IMR-90 (cell line): ENCODE data around the gene ARID4A. TPM values are rescaled to one million over a fixed set of nuclear protein-coding genes. Genes with fewer than 3 reads are reported as not detected.

Experiments
- ATAC-seq: fragments of 200-7000 bp; cut with Tn5 transposase; 2 replicates; pipeline ENCODE4 v1.9.1; 2020; ENCODE audit warnings: low read depth, mild to moderate bottlenecking, moderate library complexity
- BruUV-seq: library from RNA; stranded (reverse); fragments of 400-500 nt; replicated peaks from 2 replicates; lab custom pipeline; 2021; lab: Mats Ljungman, UMichigan
- CTCF ChIA-PET: fragments of 300-600 bp; formaldehyde crosslinking; extraction: SDS; loops from one replicate; lab custom pipeline; 2021; ENCODE audit warnings: antibody characterized with exemption; lab: Yijun Ruan, JAX
- POLR2A ChIA-PET: fragments of 300-600 bp; sonication (Branson Sonifier 250); formaldehyde crosslinking; loops from one replicate; lab custom pipeline; 2022; ENCODE audit warnings: antibody characterized with exemption; ENCODE audit not compliant: unreplicated experiment; lab: Charles Lee
- DNase-seq: peaks from one replicate; pipeline ENCODE4 v3.0.0; 2013
- H2AFZ ChIP-seq: replicated peaks from 2 replicates; pipeline ENCODE3; 2013; ENCODE audit warnings: low read length, mild to moderate bottlenecking; ENCODE audit not compliant: poor library complexity
- H2AK5ac ChIP-seq: 2 replicates; pipeline ENCODE4 v1.6.1; 2013; ENCODE audit warnings: low read depth, low read length, inconsistent platforms
- H2AK9ac ChIP-seq: replicated peaks from 2 replicates; pipeline ENCODE3; 2013; ENCODE audit warnings: mild to moderate bottlenecking, low read depth, low read length, moderate library complexity; ENCODE audit not compliant: poor library complexity
- H2BK120ac ChIP-seq: 2 replicates; pipeline ENCODE4 v1.6.1; 2013; ENCODE audit warnings: low read depth, low read length, inconsistent platforms
- H2BK15ac ChIP-seq: 3 replicates; pipeline ENCODE4 v1.6.1; 2013; ENCODE audit warnings: low read depth, low read length, inconsistent platforms
- H2BK20ac ChIP-seq: 2 replicates; pipeline ENCODE4 v1.6.1; 2013; ENCODE audit warnings: low read depth, mild to moderate bottlenecking, inconsistent platforms, low read length, moderate library complexity
- H2BK5ac ChIP-seq: 2 replicates; pipeline ENCODE4 v1.6.1; 2013; ENCODE audit warnings: mild to moderate bottlenecking, low read depth, low read length, inconsistent platforms; ENCODE audit not compliant: poor library complexity, severe bottlenecking
- H3K14ac ChIP-seq: replicated peaks from 2 replicates; pipeline ENCODE4 v1.6.1; 2013; ENCODE audit warnings: low read depth, low read length, inconsistent platforms
- H3K18ac ChIP-seq: 2 replicates; pipeline ENCODE4 v1.6.1; 2013; ENCODE audit warnings: low read depth, low read length, control low read depth
- H3K23ac ChIP-seq: 2 replicates; pipeline ENCODE4 v1.6.1; 2013; ENCODE audit warnings: low read depth, low read length, inconsistent platforms
- H3K27ac ChIP-seq: 2 replicates; pipeline ENCODE4 v1.5.1; 2013; ENCODE audit warnings: mild to moderate bottlenecking, control low read depth, low read length; ENCODE audit not compliant: insufficient read depth
- H3K27me3 ChIP-seq: 2 replicates; pipeline ENCODE4 v1.6.1; 2013; ENCODE audit warnings: low read length; ENCODE audit not compliant: control insufficient read depth, insufficient read depth
- H3K36me3 ChIP-seq: 2 replicates; pipeline ENCODE4 v1.6.1; 2013; ENCODE audit warnings: low read length, mixed read lengths; ENCODE audit not compliant: control insufficient read depth, insufficient read depth
- H3K4ac ChIP-seq: 2 replicates; pipeline ENCODE4 v1.6.1; 2013; ENCODE audit warnings: low read depth, low read length, inconsistent platforms
- H3K4me1 ChIP-seq: 2 replicates; pipeline ENCODE4 v1.6.1; 2013; ENCODE audit warnings: low read length, mixed read lengths; ENCODE audit not compliant: control insufficient read depth, insufficient read depth
- H3K4me2 ChIP-seq: 2 replicates; pipeline ENCODE4 v1.6.1; 2013; ENCODE audit warnings: low read depth, mild to moderate bottlenecking, control low read depth, low read length, moderate library complexity
- H3K4me3 ChIP-seq: 2 replicates; pipeline ENCODE4 v1.5.1; 2013; ENCODE audit warnings: low read depth, mild to moderate bottlenecking, control low read depth, low read length, moderate library complexity; ENCODE audit not compliant: insufficient read depth
- H3K56ac ChIP-seq: 2 replicates; pipeline ENCODE4 v1.6.1; 2013; ENCODE audit warnings: low read length, inconsistent platforms; ENCODE audit not compliant: insufficient read depth; ENCODE audit errors: extremely low read depth
- H3K79me1 ChIP-seq, 2 experiments: 2 replicates each; pipeline ENCODE4 v1.6.1; 2013; ENCODE audit warnings: low read length in 2 of 2, inconsistent platforms in 1 of 2, low read depth in 1 of 2
- H3K9ac ChIP-seq: 2 replicates; pipeline ENCODE4 v1.6.1; 2013; ENCODE audit warnings: low read depth, low read length, control low read depth
- H3K9me1 ChIP-seq: 2 replicates; pipeline ENCODE4 v1.6.1; 2013; ENCODE audit warnings: low read length, inconsistent platforms; ENCODE audit not compliant: insufficient read depth
- H3K9me3 ChIP-seq: 2 replicates; pipeline ENCODE4 v1.6.1; 2013; ENCODE audit warnings: low read length; ENCODE audit not compliant: control insufficient read depth, insufficient read depth
- H4K20me1 ChIP-seq: 2 replicates; pipeline ENCODE4 v1.6.1; 2013; ENCODE audit warnings: low read length, inconsistent platforms; ENCODE audit not compliant: insufficient read depth
- H4K5ac ChIP-seq: 2 replicates; pipeline ENCODE4 v1.6.1; 2013; ENCODE audit warnings: mild to moderate bottlenecking, low read depth, low read length, control low read depth
- H4K8ac ChIP-seq, 2 experiments: 2 replicates each; pipeline ENCODE4 v1.6.1; 2013; ENCODE audit warnings: low read depth in 2 of 2, low read length in 2 of 2, control low read depth in 1 of 2, inconsistent platforms in 1 of 2
- H4K91ac ChIP-seq: 2 replicates; pipeline ENCODE4 v1.6.1; 2013; ENCODE audit warnings: low read depth, low read length, inconsistent platforms; ENCODE audit not compliant: insufficient read depth
- BHLHE40 ChIP-seq: fragments of 150-350 bp; IDR thresholded peaks from 2 replicates; pipeline ENCODE4 v1.6.1; 2016; ENCODE audit warnings: mild to moderate bottlenecking, low read depth, low read length
- CEBPB ChIP-seq: IDR thresholded peaks from 2 replicates; pipeline ENCODE4 v1.6.1; 2012; ENCODE audit warnings: low read depth, low read length, improper control_type of control experiment
- CHD1 ChIP-seq: IDR thresholded peaks from 2 replicates; pipeline ENCODE4 v1.6.1; 2012; ENCODE audit warnings: low read depth, low read length, improper control_type of control experiment
- FOS ChIP-seq: fragments of 150-350 bp; IDR thresholded peaks from 2 replicates; pipeline ENCODE4 v1.6.1; 2016; ENCODE audit warnings: low read depth, low read length
- MAFK ChIP-seq: IDR thresholded peaks from 2 replicates; pipeline ENCODE4 v1.6.1; 2012; ENCODE audit warnings: low read depth, low read length, improper control_type of control experiment
- MAZ ChIP-seq: IDR thresholded peaks from 2 replicates; pipeline ENCODE4 v1.6.1; 2012; ENCODE audit warnings: low read depth, mild to moderate bottlenecking, low read length, improper control_type of control experiment, moderate library complexity, borderline replicate concordance
- POLR2A ChIP-seq: IDR thresholded peaks from 2 replicates; pipeline ENCODE4 v1.6.1; 2012; ENCODE audit warnings: mild to moderate bottlenecking, low read depth, low read length
- RAD21 ChIP-seq: IDR thresholded peaks from 2 replicates; pipeline ENCODE4 v1.6.1; 2012; ENCODE audit warnings: low read length, improper control_type of control experiment
- USF2 ChIP-seq: fragments of 150-350 bp; IDR thresholded peaks from 2 replicates; pipeline ENCODE4 v1.6.1; 2017; ENCODE audit warnings: mild to moderate bottlenecking, antibody characterized with exemption, low read length, low read depth
- WGBS, 2 experiments: methylation state at CpG; one replicate each; pipeline versions ENCODE4 v1.1.5 to v1.1.7; 2013; ENCODE audit warnings: missing lambda C conversion rate in 2 of 2; ENCODE audit not compliant: insufficient read length in 1 of 2; ENCODE audit errors: extremely low coverage in 2 of 2; 5-methylcytosine and 5-hydroxymethylcytosine counted together
- dilution Hi-C: fragments of 300-500 bp; cut with HindIII; formaldehyde crosslinking; loops from one replicate; pipeline ENCODE4 v1.14.3; 2018; ENCODE audit warnings: low sequenced_read_pairs; ENCODE audit not compliant: unreplicated experiment
- in situ Hi-C: fragments of 300-500 bp; cut with MboI; formaldehyde crosslinking; loops from 3 replicates; pipeline ENCODE4 v1.14.3; 2019; ENCODE audit warnings: low sequenced_read_pairs, inconsistent platforms, mixed read lengths
- intact Hi-C: fragments of 100-400 bp; cut with micrococcal nuclease; formaldehyde crosslinking; loops from 2 replicates; pipeline ENCODE4 v1.10.0; 2022
- polyA plus RNA-seq, 3 experiments: library from polyadenylated mRNA; depleted of rRNA; stranded (reverse); fragments of >200 nt; gene quantifications; 2 replicates each; pipeline ENCODE4 v1.2.3, GENCODE V29; 2012; ENCODE audit warnings: low replicate concordance in 1 of 3
- total RNA-seq: library from RNA; depleted of rRNA; stranded (reverse); fragments of >200 nt; gene quantifications from 2 replicates; pipeline ENCODE4 v1.2.3, GENCODE V29; 2012

Gene ARID4A
- total and polyA plus RNA-seq, 2 of the 4 experiments (the other 2 are of a cell fraction), result 3.3 to 3.8 TPM

- Histone ChIP-seq H4K5ac (no peak overlapping the region), H2BK120ac (no peak overlapping the region), H3K27ac (no peak overlapping the region), H3K18ac (no peak overlapping the region), H4K91ac (no peak overlapping the region), H2BK15ac (no peak overlapping the region), H3K56ac (no peak overlapping the region), H3K4me3 (no peak overlapping the region), H3K14ac (no peak overlapping the region), H3K23ac (no peak overlapping the region), H2AFZ (no peak overlapping the region), H2BK20ac (no peak overlapping the region), H4K8ac (no peak overlapping the region), H2AK9ac (no peak overlapping the region), H3K9ac (no peak overlapping the region), H3K27me3 (no peaks in the 10 kb centered on the region), H2BK5ac (no peak overlapping the region), H3K36me3 (peaks cover 10% of the 10 kb centered on the region), H3K4me1 (no peaks in the 10 kb centered on the region), H3K79me1 (peaks cover 3 to 9% of the 10 kb centered on the region in 2 experiments; a peak in 3 of 4 replicates), H4K20me1 (no peaks in the 10 kb centered on the region), H3K4me2 (no peak overlapping the region), H3K9me3 (no peaks in the 10 kb centered on the region), H2AK5ac (no peak overlapping the region), H3K4ac (no peak overlapping the region), H3K9me1 (no peaks in the 10 kb centered on the region; the same call in none of the 2 replicates)
- CTCF ChIA-PET, result no interaction called here
- POLR2A ChIA-PET, result interaction anchor here (0.6 kb wide), 1 partner anchor 121 kb away, joined by 3 read pairs; the partner anchor contains the start of gene TIMM9
- intact Hi-C loops, result no loop called here
- WGBS, 2 experiments, result no CpG with 5 or more reads among the region's 2 CpGs
- in situ Hi-C loops, result no loop called here
- BruUV-seq, result no TSS peak
- no peak for ATAC-seq
- TF ChIP-seq FOS (no peak), RAD21 (no peak), CEBPB (no peak), BHLHE40 (no peak), CHD1 (no peak), MAFK (no peak), POLR2A (no peak), USF2 (no peak), MAZ (no peak)
- DNase-seq, result no peak
- dilution Hi-C loops, result no loop called here
These were observed 7.4 kb downstream of the ARID4A start for GRCh38 chr14:58305730-58306129.
